Lower lobe of right lung (tissue), 2 donors: ENCODE data around the gene TNFSF11. TPM values are rescaled to one million over a fixed set of nuclear protein-coding genes. Genes with fewer than 3 reads are reported as not detected.

Source experiments
- ATAC-seq, 2 donors: fragments of 200-7000 bp; cut with Tn5 transposase; one replicate each; pipeline ENCODE4 v1.9.1; 2020 to 2022; ENCODE audit warnings: mild to moderate bottlenecking in 2 of 2, moderate library complexity in 2 of 2
- DNase-seq: peaks from one replicate; pipeline ENCODE4 v3.0.0-alpha.2; 2020
- H3K27ac ChIP-seq: fragments of 200-600 bp; one replicate; pipeline ENCODE4 v1.8.0; 2022
- H3K27me3 ChIP-seq: fragments of 200-600 bp; one replicate; pipeline ENCODE4 v1.8.0; 2022; ENCODE audit warnings: low read depth
- H3K36me3 ChIP-seq: fragments of 200-600 bp; one replicate; pipeline ENCODE4 v1.8.0; 2022; ENCODE audit warnings: mild to moderate bottlenecking
- H3K4me1 ChIP-seq: fragments of 200-600 bp; one replicate; pipeline ENCODE4 v1.8.0; 2022
- H3K4me3 ChIP-seq: fragments of 200-600 bp; one replicate; pipeline ENCODE4 v1.8.0; 2022; ENCODE audit warnings: mild to moderate bottlenecking
- H3K9me3 ChIP-seq: fragments of 200-600 bp; one replicate; pipeline ENCODE4 v1.8.0; 2022
- intact Hi-C: fragments of 100-400 bp; cut with DNase I; formaldehyde crosslinking; loops from one replicate; pipeline ENCODE4 v1.11.0; 2022
- total RNA-seq: library from RNA; stranded (reverse); fragmentation: NEBNext Ultra II Directional; extraction: Animal tissue kit (Norgen Biotek cat#: 25700); gene quantifications from one replicate; pipeline ENCODE4 v1.2.1, GENCODE V29; 2021
- TF ChIP-seq, protein P1 (sequence below): fragments of 200-600 bp; IDR thresholded peaks from one replicate; pipeline ENCODE4 v1.8.0; 2022; ENCODE audit warnings: antibody characterized with exemption, mild to moderate bottlenecking
- donor health status: DM: no; HTN: yes; CAD: no; lungs with severe emphysema.

Gene TNFSF11
- total RNA-seq, 1 donor from 2014 or later: not detected

DNA sequence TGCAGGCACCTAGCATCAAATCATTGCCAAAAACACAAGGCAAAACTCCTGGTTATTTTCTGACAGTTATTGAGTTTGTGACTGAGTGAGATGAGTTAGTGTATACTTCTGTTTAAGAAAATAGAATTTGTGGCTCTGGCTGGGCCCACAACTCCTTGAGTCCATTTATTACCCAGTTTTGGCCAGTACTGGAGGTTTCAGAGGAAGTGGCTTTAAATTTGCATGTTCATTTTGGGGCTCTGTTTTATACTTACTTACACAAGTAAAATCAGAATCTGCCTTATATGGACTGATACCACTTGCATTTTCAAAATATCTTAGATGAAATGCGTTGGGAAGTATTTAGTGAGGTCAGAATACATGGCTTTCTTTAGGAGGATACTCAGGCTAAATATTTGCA is 29.0 kb downstream of the TNFSF11 start:
- no peaks in the 10 kb centered on the region for H3K36me3 ChIP-seq
- ATAC-seq: no peak
- DNase-seq: no peak
- H3K27ac ChIP-seq: no peak overlapping the region
- H3K4me3 ChIP-seq: no peak overlapping the region
- no peaks in the 10 kb centered on the region for H3K9me3 ChIP-seq
- H3K4me1 ChIP-seq: no peaks in the 10 kb centered on the region
- no peaks in the 10 kb centered on the region for H3K27me3 ChIP-seq
- TF ChIP-seq, protein P1, sequence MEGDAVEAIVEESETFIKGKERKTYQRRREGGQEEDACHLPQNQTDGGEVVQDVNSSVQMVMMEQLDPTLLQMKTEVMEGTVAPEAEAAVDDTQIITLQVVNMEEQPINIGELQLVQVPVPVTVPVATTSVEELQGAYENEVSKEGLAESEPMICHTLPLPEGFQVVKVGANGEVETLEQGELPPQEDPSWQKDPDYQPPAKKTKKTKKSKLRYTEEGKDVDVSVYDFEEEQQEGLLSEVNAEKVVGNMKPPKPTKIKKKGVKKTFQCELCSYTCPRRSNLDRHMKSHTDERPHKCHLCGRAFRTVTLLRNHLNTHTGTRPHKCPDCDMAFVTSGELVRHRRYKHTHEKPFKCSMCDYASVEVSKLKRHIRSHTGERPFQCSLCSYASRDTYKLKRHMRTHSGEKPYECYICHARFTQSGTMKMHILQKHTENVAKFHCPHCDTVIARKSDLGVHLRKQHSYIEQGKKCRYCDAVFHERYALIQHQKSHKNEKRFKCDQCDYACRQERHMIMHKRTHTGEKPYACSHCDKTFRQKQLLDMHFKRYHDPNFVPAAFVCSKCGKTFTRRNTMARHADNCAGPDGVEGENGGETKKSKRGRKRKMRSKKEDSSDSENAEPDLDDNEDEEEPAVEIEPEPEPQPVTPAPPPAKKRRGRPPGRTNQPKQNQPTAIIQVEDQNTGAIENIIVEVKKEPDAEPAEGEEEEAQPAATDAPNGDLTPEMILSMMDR: no peak
- intact Hi-C loops: no loop called here

DNA sequence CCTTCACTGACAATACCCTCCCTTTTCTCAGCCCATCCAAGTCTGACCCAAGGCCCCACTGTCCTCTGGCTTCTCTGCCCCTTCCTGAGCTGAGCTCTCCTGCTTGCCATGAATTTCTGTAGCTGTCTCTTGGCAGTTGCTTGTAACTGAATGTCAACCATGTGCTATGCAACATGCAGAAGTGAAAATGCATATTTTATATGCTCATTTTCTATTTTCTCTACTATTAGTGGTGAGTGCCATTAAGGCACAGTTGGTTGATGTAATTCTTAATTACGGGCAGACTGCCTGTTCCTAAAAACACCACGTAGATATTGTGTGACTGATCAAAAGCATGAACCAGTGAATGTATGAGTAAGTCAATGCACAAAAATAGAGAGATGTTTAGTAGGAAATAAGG is 29.6 kb downstream of the TNFSF11 start:
- TF ChIP-seq, protein P1: no peak
- no peak for ATAC-seq
- Histone ChIP-seq H3K9me3 (no peaks in the 10 kb centered on the region), H3K4me3 (no peak overlapping the region), H3K4me1 (no peaks in the 10 kb centered on the region), H3K27me3 (no peaks in the 10 kb centered on the region), H3K27ac (no peak overlapping the region), H3K36me3 (no peaks in the 10 kb centered on the region)
- intact Hi-C loops: no loop called here
- no peak for DNase-seq

DNA sequence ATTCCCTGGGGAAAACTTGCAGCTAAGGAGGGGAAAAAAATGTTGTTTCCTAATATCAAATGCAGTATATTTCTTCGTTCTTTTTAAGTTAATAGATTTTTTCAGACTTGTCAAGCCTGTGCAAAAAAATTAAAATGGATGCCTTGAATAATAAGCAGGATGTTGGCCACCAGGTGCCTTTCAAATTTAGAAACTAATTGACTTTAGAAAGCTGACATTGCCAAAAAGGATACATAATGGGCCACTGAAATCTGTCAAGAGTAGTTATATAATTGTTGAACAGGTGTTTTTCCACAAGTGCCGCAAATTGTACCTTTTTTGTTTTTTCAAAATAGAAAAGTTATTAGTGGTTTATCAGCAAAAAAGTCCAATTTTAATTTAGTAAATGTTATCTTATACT is 33.6 kb downstream of the TNFSF11 start:
- intact Hi-C loops: no loop called here
- no peaks in the 10 kb centered on the region for H3K4me1 ChIP-seq
- H3K9me3 ChIP-seq: no peaks in the 10 kb centered on the region
- DNase-seq (no peak), ATAC-seq (no peak)
- TF ChIP-seq, protein P1: no peak
- no peaks in the 10 kb centered on the region for H3K27me3 ChIP-seq
- H3K4me3 ChIP-seq: no peak overlapping the region
- H3K27ac ChIP-seq: no peak overlapping the region
- no peaks in the 10 kb centered on the region for H3K36me3 ChIP-seq

DNA sequence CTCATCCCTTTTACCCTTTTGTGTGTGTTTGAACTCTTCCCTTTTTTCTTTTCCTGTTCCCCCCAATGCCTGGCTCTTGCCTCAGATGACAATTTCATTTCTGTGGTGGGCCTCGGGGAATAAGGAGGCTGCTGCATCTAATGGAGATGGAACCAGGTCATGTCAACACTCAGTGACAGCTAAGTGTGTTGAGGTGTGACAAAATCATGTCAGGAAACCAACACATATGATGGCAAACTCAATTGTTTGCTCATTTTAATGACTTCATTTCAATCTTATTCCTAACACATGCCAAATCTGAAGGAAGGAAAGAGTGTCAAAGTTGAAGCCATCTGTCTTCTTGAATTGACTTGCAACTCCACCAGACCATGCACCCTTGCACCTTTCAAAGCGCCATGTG is 36.7 kb downstream of the TNFSF11 start:
- Histone ChIP-seq H3K9me3 (no peaks in the 10 kb centered on the region), H3K36me3 (no peaks in the 10 kb centered on the region), H3K27me3 (no peaks in the 10 kb centered on the region), H3K4me1 (no peaks in the 10 kb centered on the region), H3K4me3 (no peak overlapping the region), H3K27ac (no peak overlapping the region)
- TF ChIP-seq, protein P1: no peak
- DNase-seq: no peak
- intact Hi-C loops: no loop called here
- no peak for ATAC-seq

DNA sequence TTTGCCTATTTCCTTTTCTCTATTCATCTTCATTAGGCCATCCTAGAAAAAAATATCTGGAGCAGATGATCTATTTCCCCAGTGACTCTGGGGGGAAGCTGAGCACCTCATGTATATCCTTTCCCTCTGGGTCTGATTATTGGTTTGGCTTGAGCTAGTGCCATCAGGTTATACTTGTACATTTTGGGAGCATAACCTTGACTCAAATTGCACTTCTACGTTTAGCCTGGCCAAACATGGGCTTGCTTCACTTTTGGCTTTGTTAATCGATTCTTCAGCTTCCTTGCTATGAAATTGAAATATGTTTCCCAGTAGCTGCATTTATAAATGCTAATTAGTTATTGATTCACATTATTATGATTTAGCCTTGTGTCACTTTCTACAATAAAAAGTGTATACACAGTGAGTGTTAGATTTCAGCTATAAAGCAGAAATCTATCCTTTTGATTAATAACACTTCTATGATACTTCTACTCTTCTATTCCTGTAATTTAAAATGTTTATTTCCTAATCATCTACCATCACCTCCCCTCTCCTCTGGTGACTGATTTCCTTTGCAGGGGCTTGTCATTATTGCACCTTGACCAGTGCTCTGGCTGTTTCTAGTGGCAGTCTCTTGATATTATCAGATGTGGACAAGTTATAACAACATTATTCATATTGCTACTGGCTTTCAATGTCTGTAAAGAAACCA is 37.3 kb downstream of the TNFSF11 start:
- Histone ChIP-seq H3K27ac (no peak overlapping the region), H3K4me1 (no peaks in the 10 kb centered on the region), H3K9me3 (no peaks in the 10 kb centered on the region), H3K4me3 (no peak overlapping the region), H3K36me3 (no peaks in the 10 kb centered on the region), H3K27me3 (no peaks in the 10 kb centered on the region)
- intact Hi-C loops: no loop called here
- TF ChIP-seq, protein P1: no peak
- DNase-seq (no peak), ATAC-seq (no peak)
